RWPE1 (cell line): ENCODE results near the gene DAPK1.

Experiments used
- CTCF ChIA-PET: fragments of 350-600 bp; sonication (Branson Sonifier 250); formaldehyde crosslinking; extraction: SDS; loops from one replicate; lab custom pipeline; 2021; lab: Yijun Ruan, JAX
- POLR2A ChIA-PET: fragments of 400-600 bp; formaldehyde crosslinking; extraction: SDS; loops from one replicate; lab custom pipeline; 2020; ENCODE audit warnings: antibody characterized with exemption; ENCODE audit not compliant: low non-redundant PET; lab: Yijun Ruan, JAX
- DNase-seq: peaks from one replicate; pipeline ENCODE4 v3.0.0; 2012; ENCODE audit warnings: low spot score
- H3K27ac ChIP-seq: fragments of 450-650 bp; 2 replicates; pipeline ENCODE4 v1.5.1; 2017
- CTCF ChIP-seq: fragments of 450-650 bp; conservative IDR thresholded peaks from 2 replicates; pipeline ENCODE4 v1.5.1; 2017; ENCODE audit warnings: low read depth, mild to moderate bottlenecking

The DAPK1 gene

GRCh38 chr9:87564111-87564510, 66.4 kb downstream of the DAPK1 start:
- DNase-seq, result no peak
- TF ChIP-seq CTCF, result no peak
- POLR2A ChIA-PET, result no interaction called here
- CTCF ChIA-PET, result no interaction called here
- no peak overlapping the region for H3K27ac ChIP-seq

- no peak overlapping the region for H3K27ac ChIP-seq
- no peak for DNase-seq
- ChIA-PET CTCF (no interaction called here), POLR2A (no interaction called here)
- TF ChIP-seq CTCF, result no peak
Observed at GRCh38 chr9:87564791-87565241, 67.1 kb downstream of the DAPK1 start.

GRCh38 chr9:87567001-87567400, 69.3 kb downstream of the DAPK1 start:
- ChIA-PET CTCF (interaction anchor here (0.9 kb wide), 1 partner anchor 230 kb away, joined by 3 read pairs; no protein-coding TSS in a partner anchor), POLR2A (no interaction called here)
- H3K27ac ChIP-seq, result no peak overlapping the region
- no peak for DNase-seq
- no peak for TF ChIP-seq CTCF

- ChIA-PET POLR2A (no interaction called here), CTCF (interaction anchor here (0.9 kb wide), 1 partner anchor 230 kb away, joined by 3 read pairs; no protein-coding TSS in a partner anchor)
- TF ChIP-seq CTCF, result no peak
- peak; percentile 64 for DNase-seq
- no peak overlapping the region for H3K27ac ChIP-seq
Observed at GRCh38 chr9:87567571-87567970, 69.9 kb downstream of the DAPK1 start.

- no peak for TF ChIP-seq CTCF
- no peak for DNase-seq
- POLR2A ChIA-PET, result no interaction called here
- H3K27ac ChIP-seq, result no peak overlapping the region
- CTCF ChIA-PET, result no interaction called here
Observed at GRCh38 chr9:87567983-87568382, 70.3 kb downstream of the DAPK1 start.

- DNase-seq, result no peak
- H3K27ac ChIP-seq, result no peak overlapping the region
- ChIA-PET POLR2A (no interaction called here), CTCF (interaction anchor here (0.6 kb wide), 1 partner anchor 910 kb away, joined by 3 read pairs; no protein-coding TSS in a partner anchor)
- no peak for TF ChIP-seq CTCF
Observed at GRCh38 chr9:87568401-87568800, 70.7 kb downstream of the DAPK1 start.
